ENCODE results near the gene BHMT.
"Not testable (repeated sequence)": the region's sequence is repeated elsewhere in the genome, so short reads cannot be mapped to it uniquely, and the experiment has no call there.

Gene BHMT

DNA sequence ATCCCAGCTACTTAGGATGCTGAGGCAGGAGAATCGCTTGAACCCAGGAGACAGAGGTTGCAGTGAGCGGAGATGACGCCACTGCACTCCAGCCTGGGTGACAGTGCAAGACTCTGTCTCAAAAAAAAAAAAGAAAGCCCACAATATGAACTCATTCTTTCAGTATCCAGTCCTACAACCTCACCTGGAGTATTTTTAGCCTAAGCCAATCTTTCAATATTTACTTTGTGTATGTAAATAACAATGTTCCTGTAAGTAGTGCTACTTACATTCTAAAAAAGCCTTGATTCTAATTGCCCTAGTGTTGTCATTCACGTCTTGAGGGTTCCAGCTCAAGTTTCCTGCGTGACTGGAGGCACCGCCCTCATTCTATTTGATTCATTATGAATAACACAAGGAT is 62.0 kb downstream of the BHMT start:
- no peak for DNase-seq

- DNase-seq: not testable (repeated sequence)
These were observed 68.8 kb downstream of the BHMT start for GRCh38 chr5:79180449-79180848.

GRCh38 chr5:79181419-79182022 is 69.9 kb downstream of the BHMT start:
- no peak for DNase-seq

Data from NCI-H526 (cell line).